Epidermal melanocyte (primary cell): ENCODE measurements around the gene ISG20.
A peak's percentile ranks its signal among the peaks of the same experiment; 100 is the strongest.

ENCODE experiments used
- DNase-seq: peaks from one replicate; pipeline ENCODE4 v3.0.0; 2011; ENCODE audit warnings: low spot score; ENCODE audit not compliant: insufficient read length

ISG20 gene

GRCh38 chr15:88653200-88654064, 14.6 kb downstream of the ISG20 start:
- DNase-seq = no peak

GRCh38 chr15:88654430-88655102, 15.8 kb downstream of the ISG20 start:
- no peak for DNase-seq

- no peak for DNase-seq
Measured at GRCh38 chr15:88655103-88655553, 16.3 kb downstream of the ISG20 start.

GRCh38 chr15:88655800-88656488, 17.1 kb downstream of the ISG20 start:
- DNase-seq = no peak

- DNase-seq = no peak
Measured at GRCh38 chr15:88656760-88657221, 18.0 kb downstream of the ISG20 start.

GRCh38 chr15:88657326-88658069, 18.7 kb downstream of the ISG20 start:
- DNase-seq = peak; percentile 49

GRCh38 chr15:88658070-88658965, 19.5 kb downstream of the ISG20 start:
- no peak for DNase-seq

- DNase-seq = no peak
Measured at GRCh38 chr15:88658972-88659931, 20.4 kb downstream of the ISG20 start.

GRCh38 chr15:88661041-88661700, 22.4 kb downstream of the ISG20 start:
- no peak for DNase-seq

- no peak for DNase-seq
Measured at GRCh38 chr15:88661761-88662556, 23.1 kb downstream of the ISG20 start.

- no peak for DNase-seq
Measured at GRCh38 chr15:88663141-88663621, 24.4 kb downstream of the ISG20 start.

- DNase-seq = no peak
Measured at GRCh38 chr15:88664151-88664778, 25.4 kb downstream of the ISG20 start.

GRCh38 chr15:88674661-88675060, 35.8 kb downstream of the ISG20 start:
- DNase-seq = no peak

GRCh38 chr15:88678755-88679154, 39.9 kb downstream of the ISG20 start:
- DNase-seq = no peak

- no peak for DNase-seq
Measured at GRCh38 chr15:88680241-88681001, 41.6 kb downstream of the ISG20 start.

- DNase-seq = no peak
Measured at GRCh38 chr15:88681610-88682221, 42.9 kb downstream of the ISG20 start.
